Measurements from ENCODE around the gene TNFSF18. TPM values are rescaled to one million over a fixed set of nuclear protein-coding genes. Genes with fewer than 3 reads are reported as not detected.

The TNFSF18 gene
- total and polyA plus RNA-seq, 2 experiments from 2014 or later: 0.13 TPM; not detected in 1

DNA sequence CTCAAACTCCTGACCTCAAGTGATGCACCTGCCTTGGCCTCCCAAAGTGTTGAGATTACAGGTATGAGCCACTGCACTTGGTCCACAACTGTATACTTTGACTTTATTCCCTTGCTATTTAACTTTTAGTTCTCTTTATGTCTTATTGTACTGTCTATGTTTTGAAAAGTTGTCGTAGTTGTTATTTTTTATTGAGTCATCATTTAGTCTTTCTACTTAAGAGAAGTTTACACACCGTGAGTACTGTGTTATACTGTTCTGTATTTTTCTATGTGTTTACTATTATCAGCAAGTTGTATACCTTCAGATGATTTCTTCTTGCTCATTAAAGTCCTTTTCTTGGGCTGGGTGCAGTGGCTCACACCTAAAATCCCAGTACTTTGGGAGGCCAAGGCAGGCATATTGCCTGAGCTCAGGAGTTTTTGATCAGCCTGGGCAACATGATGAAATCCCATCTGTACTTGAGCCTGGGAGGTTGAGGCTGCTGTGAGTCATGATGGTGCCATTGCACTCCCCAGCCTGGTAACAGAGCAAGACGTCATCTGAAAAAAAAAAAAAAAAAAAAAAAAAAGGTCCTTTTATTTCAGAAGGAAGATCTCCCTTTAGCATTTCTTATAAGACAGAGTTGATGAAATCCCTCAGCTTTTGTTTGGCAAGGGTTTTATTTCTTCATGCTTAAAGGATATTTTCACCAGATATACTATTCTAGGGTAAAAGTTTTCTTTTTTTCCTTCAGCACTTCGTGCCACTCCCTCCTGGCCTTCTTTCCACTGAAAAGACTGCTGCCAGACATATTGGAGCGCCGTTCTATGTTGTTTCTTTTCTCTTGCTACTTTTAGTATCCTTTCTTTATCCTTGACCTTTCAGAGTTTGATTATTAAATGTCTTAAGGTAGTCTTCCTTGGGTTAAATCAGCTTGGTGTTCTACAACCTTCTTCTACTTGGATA, 47.6 kb downstream of the TNFSF18 start:
- Histone ChIP-seq H3K4me2 (no peak overlapping the region), H3K9me2 (replicated peaks; ENCODE audit: insufficient read depth) (no peaks in the 10 kb centered on the region), H4K20me1 (ENCODE audit: insufficient read depth, poor library complexity, severe bottlenecking) (no peaks in the 10 kb centered on the region), H3K4me1 (ENCODE audit: insufficient read depth) (no peaks in the 10 kb centered on the region), H3K4me3 (no peak overlapping the region), H2AFZ (no peak overlapping the region), H3K79me2 (no peaks in the 10 kb centered on the region), H3K27me3 (no peaks in the 10 kb centered on the region), H3K36me3 (replicated peaks; ENCODE audit: insufficient read depth, low read depth) (no peaks in the 10 kb centered on the region), H3K27ac (no peak overlapping the region), H3K9me3 (ENCODE audit: low read depth) (no peaks in the 10 kb centered on the region)
- TF ChIP-seq CTCF (IDR thresholded peaks at IDR 0.05; ENCODE audit: poor library complexity) (no peak), EZH2phosphoT487 (IDR thresholded peaks at IDR 0.05; ENCODE audit: low read depth, severe bottlenecking, unreplicated experiment) (no peak), EZH2 (IDR thresholded peaks at IDR 0.05; ENCODE audit: borderline replicate concordance) (no peak)
- no peak for DNase-seq (ENCODE audit: low spot score)
- WGBS (ENCODE audit: low lambda C conversion rate, missing lambda C conversion rate): 95% methylated on average over 6 of the region's 6 CpGs

GRCh38 chr1:172999349-172999748, 51.4 kb downstream of the TNFSF18 start:
- TF ChIP-seq EZH2phosphoT487 (IDR thresholded peaks at IDR 0.05; ENCODE audit: low read depth, severe bottlenecking, unreplicated experiment): no peak
- TF ChIP-seq EZH2 (IDR thresholded peaks at IDR 0.05; ENCODE audit: borderline replicate concordance): no peak
- no peak for TF ChIP-seq CTCF (IDR thresholded peaks at IDR 0.05; ENCODE audit: poor library complexity)
- Histone ChIP-seq H3K4me1 (ENCODE audit: insufficient read depth) (no peaks in the 10 kb centered on the region), H3K27me3 (no peaks in the 10 kb centered on the region), H3K4me3 (no peak overlapping the region), H2AFZ (no peak overlapping the region), H3K4me2 (no peak overlapping the region), H3K36me3 (replicated peaks; ENCODE audit: insufficient read depth, low read depth) (no peaks in the 10 kb centered on the region), H3K27ac (no peak overlapping the region), H3K79me2 (no peaks in the 10 kb centered on the region), H3K9me3 (ENCODE audit: low read depth) (no peaks in the 10 kb centered on the region), H4K20me1 (ENCODE audit: insufficient read depth, poor library complexity, severe bottlenecking) (no peaks in the 10 kb centered on the region), H3K9me2 (replicated peaks; ENCODE audit: insufficient read depth) (no peaks in the 10 kb centered on the region)
- 63% methylated on average over 3 of the region's 3 CpGs for WGBS (ENCODE audit: low lambda C conversion rate, missing lambda C conversion rate)
- no peak for DNase-seq (ENCODE audit: low spot score)

DNA sequence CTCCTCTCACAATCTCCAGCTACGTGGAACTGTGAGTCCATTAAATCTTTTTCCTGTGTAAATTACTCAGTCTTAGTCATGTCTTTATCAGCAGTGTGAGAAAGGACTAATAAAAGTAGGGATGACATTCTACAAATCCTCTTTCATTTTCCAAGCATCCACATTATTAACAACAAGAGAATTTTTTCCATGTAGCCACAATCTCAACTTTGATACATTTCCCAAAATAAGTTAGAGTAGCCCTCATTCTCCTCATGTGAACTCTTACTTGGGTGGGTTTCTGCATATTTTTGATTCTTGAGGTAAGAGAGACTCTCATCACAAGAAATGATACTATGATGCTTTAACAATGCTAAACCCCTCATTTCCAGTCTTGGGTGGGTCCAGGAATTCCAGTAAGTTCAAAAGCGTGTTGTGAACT, 52.8 kb downstream of the TNFSF18 start:
- WGBS (ENCODE audit: low lambda C conversion rate, missing lambda C conversion rate): 82% methylated on average over 2 of the region's 2 CpGs
- Histone ChIP-seq H3K4me2 (no peak overlapping the region), H3K27ac (no peak overlapping the region), H2AFZ (no peak overlapping the region), H3K9me2 (replicated peaks; ENCODE audit: insufficient read depth) (no peaks in the 10 kb centered on the region), H3K27me3 (no peaks in the 10 kb centered on the region), H3K36me3 (replicated peaks; ENCODE audit: insufficient read depth, low read depth) (no peaks in the 10 kb centered on the region), H3K79me2 (no peaks in the 10 kb centered on the region), H3K9me3 (ENCODE audit: low read depth) (no peaks in the 10 kb centered on the region), H3K4me1 (ENCODE audit: insufficient read depth) (no peaks in the 10 kb centered on the region), H3K4me3 (no peak overlapping the region), H4K20me1 (ENCODE audit: insufficient read depth, poor library complexity, severe bottlenecking) (no peaks in the 10 kb centered on the region)
- TF ChIP-seq EZH2phosphoT487 (IDR thresholded peaks at IDR 0.05; ENCODE audit: low read depth, severe bottlenecking, unreplicated experiment) (no peak), CTCF (IDR thresholded peaks at IDR 0.05; ENCODE audit: poor library complexity) (no peak), EZH2 (IDR thresholded peaks at IDR 0.05; ENCODE audit: borderline replicate concordance) (no peak)
- DNase-seq (ENCODE audit: low spot score): no peak
